ENCODE measurements around the gene FFAR3.

Gene FFAR3

GRCh38 chr19:35348911-35349611 is 9.2 kb upstream of the FFAR3 start:
- no peak for DNase-seq (ENCODE audit: low read depth)
- no peak overlapping the region for H3K4me3 ChIP-seq (ENCODE audit: control insufficient read depth, low read depth, low read length)
- TF ChIP-seq CTCF (IDR thresholded peaks at IDR 0.05; ENCODE audit: control insufficient read depth, insufficient read depth, low read depth, low read length, missing control alignments), result no peak

- no peak overlapping the region for H3K4me3 ChIP-seq (ENCODE audit: control insufficient read depth, low read depth, low read length)
- DNase-seq (ENCODE audit: low read depth), result no peak
- no peak for TF ChIP-seq CTCF (IDR thresholded peaks at IDR 0.05; ENCODE audit: control insufficient read depth, insufficient read depth, low read depth, low read length, missing control alignments)
Observed at GRCh38 chr19:35349614-35350521, 8.4 kb upstream of the FFAR3 start.

GRCh38 chr19:35350591-35350990 is 7.7 kb upstream of the FFAR3 start:
- TF ChIP-seq CTCF (IDR thresholded peaks at IDR 0.05; ENCODE audit: control insufficient read depth, insufficient read depth, low read depth, low read length, missing control alignments), result no peak
- DNase-seq (ENCODE audit: low read depth), result no peak

GRCh38 chr19:35351411-35352176 is 6.7 kb upstream of the FFAR3 start:
- no peak overlapping the region for H3K4me3 ChIP-seq (ENCODE audit: control insufficient read depth, low read depth, low read length)
- DNase-seq (ENCODE audit: low read depth), result no peak
- TF ChIP-seq CTCF (IDR thresholded peaks at IDR 0.05; ENCODE audit: control insufficient read depth, insufficient read depth, low read depth, low read length, missing control alignments), result no peak

More at GRCh38 chr19:35350591-35350990, 7.7 kb upstream of the FFAR3 start:
- no peak overlapping the region for H3K4me3 ChIP-seq (ENCODE audit: control insufficient read depth, low read depth, low read length)

GRCh38 chr19:35352177-35352447 is 6.1 kb upstream of the FFAR3 start:
- TF ChIP-seq CTCF (IDR thresholded peaks at IDR 0.05; ENCODE audit: control insufficient read depth, insufficient read depth, low read depth, low read length, missing control alignments), result no peak
- H3K4me3 ChIP-seq (ENCODE audit: control insufficient read depth, low read depth, low read length), result no peak overlapping the region

GRCh38 chr19:35352448-35353304 is 5.6 kb upstream of the FFAR3 start:
- H3K4me3 ChIP-seq (ENCODE audit: control insufficient read depth, low read depth, low read length), result no peak overlapping the region
- peak; percentile 23 for DNase-seq (ENCODE audit: low read depth)
- peak; percentile 82 for TF ChIP-seq CTCF (IDR thresholded peaks at IDR 0.05; ENCODE audit: control insufficient read depth, insufficient read depth, low read depth, low read length, missing control alignments)

More at GRCh38 chr19:35352177-35352447, 6.1 kb upstream of the FFAR3 start:
- no peak for DNase-seq (ENCODE audit: low read depth)

All from AG09309 (cell line).